Parathyroid adenoma (tissue), 2 donors: ENCODE data around the gene TCHP.

Experiments
- H2AFZ ChIP-seq: fragments of 300-600 bp; sonication (generic); one replicate; pipeline ENCODE4 v1.7.0; 2017; ENCODE audit warnings: antibody characterized with exemption, mild to moderate bottlenecking
- H3K27ac ChIP-seq: fragments of 300-600 bp; sonication (generic); one replicate; pipeline ENCODE4 v1.7.0; 2017
- H3K27me3 ChIP-seq: fragments of 300-600 bp; sonication (generic); one replicate; pipeline ENCODE4 v1.7.0; 2017; ENCODE audit warnings: low read length; ENCODE audit not compliant: control insufficient read depth, insufficient read depth
- H3K36me3 ChIP-seq: fragments of 300-600 bp; sonication (generic); one replicate; pipeline ENCODE4 v1.7.0; 2017; ENCODE audit warnings: low read length; ENCODE audit not compliant: control insufficient read depth, insufficient read depth
- H3K4me1 ChIP-seq: fragments of 300-600 bp; sonication (generic); one replicate; pipeline ENCODE4 v1.7.0; 2017; ENCODE audit warnings: control low read depth
- H3K4me2 ChIP-seq: fragments of 300-600 bp; sonication (generic); one replicate; pipeline ENCODE4 v1.7.0; 2017; ENCODE audit warnings: low read length
- H3K4me3 ChIP-seq: fragments of 300-600 bp; sonication (generic); one replicate; pipeline ENCODE4 v1.7.0; 2017; ENCODE audit warnings: low read depth, low read length
- H3K79me2 ChIP-seq: fragments of 300-600 bp; sonication (generic); one replicate; pipeline ENCODE4 v1.7.0; 2017; ENCODE audit warnings: control low read depth
- H3K9ac ChIP-seq: fragments of 300-600 bp; sonication (generic); one replicate; pipeline ENCODE4 v1.7.0; 2017; ENCODE audit warnings: mild to moderate bottlenecking
- H3K9me3 ChIP-seq: fragments of 300-600 bp; sonication (generic); one replicate; pipeline ENCODE4 v1.7.0; 2017; ENCODE audit warnings: low read length; ENCODE audit not compliant: control insufficient read depth
- TF ChIP-seq, protein P1 (sequence below): fragments of 300-600 bp; sonication (generic); IDR thresholded peaks from one replicate; pipeline ENCODE4 v1.7.0; 2017; ENCODE audit warnings: antibody characterized with exemption, mild to moderate bottlenecking
- donor health status: primary hyperparathyroidism.

TCHP gene

GRCh38 chr12:109958374-109958773 lies 58.3 kb downstream of the TCHP start:
- no peak overlapping the region for H3K4me3 ChIP-seq
- H2AFZ ChIP-seq, result no peak overlapping the region
- no peak overlapping the region for H3K27ac ChIP-seq
- TF ChIP-seq, protein P1, sequence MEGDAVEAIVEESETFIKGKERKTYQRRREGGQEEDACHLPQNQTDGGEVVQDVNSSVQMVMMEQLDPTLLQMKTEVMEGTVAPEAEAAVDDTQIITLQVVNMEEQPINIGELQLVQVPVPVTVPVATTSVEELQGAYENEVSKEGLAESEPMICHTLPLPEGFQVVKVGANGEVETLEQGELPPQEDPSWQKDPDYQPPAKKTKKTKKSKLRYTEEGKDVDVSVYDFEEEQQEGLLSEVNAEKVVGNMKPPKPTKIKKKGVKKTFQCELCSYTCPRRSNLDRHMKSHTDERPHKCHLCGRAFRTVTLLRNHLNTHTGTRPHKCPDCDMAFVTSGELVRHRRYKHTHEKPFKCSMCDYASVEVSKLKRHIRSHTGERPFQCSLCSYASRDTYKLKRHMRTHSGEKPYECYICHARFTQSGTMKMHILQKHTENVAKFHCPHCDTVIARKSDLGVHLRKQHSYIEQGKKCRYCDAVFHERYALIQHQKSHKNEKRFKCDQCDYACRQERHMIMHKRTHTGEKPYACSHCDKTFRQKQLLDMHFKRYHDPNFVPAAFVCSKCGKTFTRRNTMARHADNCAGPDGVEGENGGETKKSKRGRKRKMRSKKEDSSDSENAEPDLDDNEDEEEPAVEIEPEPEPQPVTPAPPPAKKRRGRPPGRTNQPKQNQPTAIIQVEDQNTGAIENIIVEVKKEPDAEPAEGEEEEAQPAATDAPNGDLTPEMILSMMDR, result no peak
- H3K9ac ChIP-seq, result no peak overlapping the region
- H3K4me1 ChIP-seq, result no peaks in the 10 kb centered on the region
- no peaks in the 10 kb centered on the region for H3K9me3 ChIP-seq
- H3K27me3 ChIP-seq, result no peaks in the 10 kb centered on the region
- no peaks in the 10 kb centered on the region for H3K36me3 ChIP-seq
- H3K79me2 ChIP-seq, result no peaks in the 10 kb centered on the region
- H3K4me2 ChIP-seq, result no peak overlapping the region

- Histone ChIP-seq H3K27me3 (no peaks in the 10 kb centered on the region), H2AFZ (no peak overlapping the region), H3K36me3 (no peaks in the 10 kb centered on the region), H3K4me3 (no peak overlapping the region), H3K4me1 (no peaks in the 10 kb centered on the region), H3K9me3 (no peaks in the 10 kb centered on the region), H3K4me2 (no peak overlapping the region), H3K9ac (no peak overlapping the region), H3K27ac (no peak overlapping the region), H3K79me2 (no peaks in the 10 kb centered on the region)
- TF ChIP-seq, protein P1, result no peak
These were observed 59.5 kb downstream of the TCHP start for GRCh38 chr12:109959411-109960093.

- TF ChIP-seq, protein P1, result no peak
- no peak overlapping the region for H3K4me2 ChIP-seq
- H3K79me2 ChIP-seq, result peaks cover 2% of the 10 kb centered on the region
- no peaks in the 10 kb centered on the region for H3K27me3 ChIP-seq
- H3K36me3 ChIP-seq, result no peaks in the 10 kb centered on the region
- no peak overlapping the region for H3K4me3 ChIP-seq
- H3K4me1 ChIP-seq, result no peaks in the 10 kb centered on the region
- no peak overlapping the region for H2AFZ ChIP-seq
- no peaks in the 10 kb centered on the region for H3K9me3 ChIP-seq
- H3K9ac ChIP-seq, result no peak overlapping the region
- no peak overlapping the region for H3K27ac ChIP-seq
These were observed 61.1 kb downstream of the TCHP start for GRCh38 chr12:109961201-109961600.

- Histone ChIP-seq H3K4me2 (no peak overlapping the region), H3K27ac (no peak overlapping the region), H3K9ac (no peak overlapping the region), H3K36me3 (no peaks in the 10 kb centered on the region), H3K27me3 (no peaks in the 10 kb centered on the region), H2AFZ (no peak overlapping the region), H3K4me3 (no peak overlapping the region), H3K79me2 (peaks cover 2% of the 10 kb centered on the region), H3K4me1 (no peaks in the 10 kb centered on the region), H3K9me3 (no peaks in the 10 kb centered on the region)
- TF ChIP-seq, protein P1, result no peak
These were observed 61.5 kb downstream of the TCHP start for GRCh38 chr12:109961612-109962011.

DNA sequence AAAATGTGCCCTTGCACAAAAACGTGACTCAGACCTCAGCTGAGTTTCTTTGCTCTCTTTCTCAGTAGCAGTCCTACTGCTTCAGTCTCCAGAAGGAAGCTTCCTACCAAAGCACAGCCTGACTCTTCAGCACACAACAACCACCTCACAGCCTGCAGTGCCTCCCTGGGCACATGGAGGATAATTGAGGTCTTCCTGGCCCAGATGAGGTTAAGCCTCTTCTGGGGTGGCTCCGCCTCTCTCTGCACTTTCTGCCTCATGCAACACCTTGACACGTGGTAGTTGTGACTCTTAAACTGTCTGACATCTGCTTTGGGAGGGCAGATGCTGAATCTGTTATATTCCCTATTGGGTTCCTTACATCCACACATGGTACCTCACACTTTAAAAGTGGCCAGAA lies 62.3 kb downstream of the TCHP start:
- H3K4me2 ChIP-seq, result no peak overlapping the region
- H3K9me3 ChIP-seq, result no peaks in the 10 kb centered on the region
- H3K36me3 ChIP-seq, result no peaks in the 10 kb centered on the region
- H2AFZ ChIP-seq, result no peak overlapping the region
- H3K27me3 ChIP-seq, result no peaks in the 10 kb centered on the region
- no peaks in the 10 kb centered on the region for H3K4me1 ChIP-seq
- H3K79me2 ChIP-seq, result peaks cover 2% of the 10 kb centered on the region
- TF ChIP-seq, protein P1, result no peak
- H3K27ac ChIP-seq, result no peak overlapping the region
- no peak overlapping the region for H3K9ac ChIP-seq
- no peak overlapping the region for H3K4me3 ChIP-seq
